Mesothelial cell of epicardium (in vitro differentiated cells): Measurements from ENCODE around the gene SPATA33. TPM values are rescaled to one million over a fixed set of nuclear protein-coding genes. Genes with fewer than 3 reads are reported as not detected.

Experiments used
- DNase-seq, 2 experiments: peaks; one replicate each; pipeline ENCODE4 v3.0.0; 2021; ENCODE audit warnings: low spot score in 2 of 2; ENCODE audit not compliant: unreplicated experiment in 2 of 2
- H3K27ac Mint-ChIP-seq: 2 replicates; pipeline ENCODE4 v1.8.0; 2021; ENCODE audit warnings: mixed read lengths
- H3K27me3 Mint-ChIP-seq: 2 replicates; pipeline ENCODE4 v1.8.0; 2021; ENCODE audit warnings: low read depth, mixed read lengths
- H3K36me3 Mint-ChIP-seq: 2 replicates; pipeline ENCODE4 v1.8.0; 2021; ENCODE audit warnings: mixed read lengths
- H3K4me1 Mint-ChIP-seq: 2 replicates; pipeline ENCODE4 v1.8.0; 2021; ENCODE audit warnings: mixed read lengths
- H3K4me3 Mint-ChIP-seq: 2 replicates; pipeline ENCODE4 v1.8.0; 2021; ENCODE audit warnings: mild to moderate bottlenecking, moderate library complexity, mixed read lengths
- H3K9me3 Mint-ChIP-seq: 2 replicates; pipeline ENCODE4 v1.8.0; 2021; ENCODE audit warnings: mixed read lengths
- total RNA-seq: library from RNA; stranded (reverse); gene quantifications from 3 replicates; pipeline ENCODE4 v1.2.1, GENCODE V29; 2021
- TF ChIP-seq, protein P1 (sequence below): fragments of 200-600 bp; sonication (generic); IDR thresholded peaks from one replicate; pipeline ENCODE4 v1.5.0; 2021; ENCODE audit warnings: antibody characterized with exemption; ENCODE audit not compliant: unreplicated experiment

Gene SPATA33
- total RNA-seq, 1 donor from 2014 or later = 14.4 TPM

DNA sequence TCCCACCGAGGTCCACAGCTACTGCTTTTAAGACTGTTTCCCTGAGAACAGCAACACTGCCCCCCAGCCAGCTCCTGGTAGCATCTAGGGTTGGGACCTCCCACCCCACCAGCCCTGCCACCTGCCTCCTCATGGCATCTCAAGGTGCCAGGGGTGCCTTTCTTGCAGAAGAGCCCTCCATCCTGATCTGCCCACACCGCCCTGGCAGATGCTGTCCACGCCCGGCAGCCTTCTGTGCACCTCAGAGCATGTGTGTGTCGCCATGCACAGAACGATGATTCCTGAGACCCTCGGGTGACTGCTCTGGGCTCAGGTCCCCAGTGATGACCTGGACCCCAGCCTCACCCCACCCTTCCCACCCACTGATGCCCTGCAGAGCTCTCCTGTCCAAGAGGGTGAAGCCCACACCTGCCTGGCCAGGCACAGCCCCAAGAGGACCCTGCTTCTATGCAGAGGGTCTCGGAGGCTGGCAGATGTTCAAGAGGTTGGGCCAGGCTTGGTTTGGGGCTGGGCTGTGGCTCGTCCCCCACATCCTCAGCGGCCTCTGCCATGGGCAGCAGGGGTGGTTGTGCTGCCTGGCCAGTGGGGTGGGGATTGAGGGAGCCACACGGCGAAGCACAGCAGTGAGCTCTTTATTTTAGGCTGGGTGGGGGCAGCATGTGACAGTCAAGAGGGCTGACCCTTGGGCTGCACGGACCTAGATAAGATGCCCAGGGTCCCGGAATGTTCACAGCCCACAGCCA is 49.1 kb downstream of the SPATA33 start:
- H3K4me3 Mint-ChIP-seq = no peak overlapping the region
- H3K9me3 Mint-ChIP-seq = no peaks in the 10 kb centered on the region
- TF ChIP-seq, protein P1, sequence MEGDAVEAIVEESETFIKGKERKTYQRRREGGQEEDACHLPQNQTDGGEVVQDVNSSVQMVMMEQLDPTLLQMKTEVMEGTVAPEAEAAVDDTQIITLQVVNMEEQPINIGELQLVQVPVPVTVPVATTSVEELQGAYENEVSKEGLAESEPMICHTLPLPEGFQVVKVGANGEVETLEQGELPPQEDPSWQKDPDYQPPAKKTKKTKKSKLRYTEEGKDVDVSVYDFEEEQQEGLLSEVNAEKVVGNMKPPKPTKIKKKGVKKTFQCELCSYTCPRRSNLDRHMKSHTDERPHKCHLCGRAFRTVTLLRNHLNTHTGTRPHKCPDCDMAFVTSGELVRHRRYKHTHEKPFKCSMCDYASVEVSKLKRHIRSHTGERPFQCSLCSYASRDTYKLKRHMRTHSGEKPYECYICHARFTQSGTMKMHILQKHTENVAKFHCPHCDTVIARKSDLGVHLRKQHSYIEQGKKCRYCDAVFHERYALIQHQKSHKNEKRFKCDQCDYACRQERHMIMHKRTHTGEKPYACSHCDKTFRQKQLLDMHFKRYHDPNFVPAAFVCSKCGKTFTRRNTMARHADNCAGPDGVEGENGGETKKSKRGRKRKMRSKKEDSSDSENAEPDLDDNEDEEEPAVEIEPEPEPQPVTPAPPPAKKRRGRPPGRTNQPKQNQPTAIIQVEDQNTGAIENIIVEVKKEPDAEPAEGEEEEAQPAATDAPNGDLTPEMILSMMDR = no peak
- no peaks in the 10 kb centered on the region for H3K4me1 Mint-ChIP-seq
- no peaks in the 10 kb centered on the region for H3K36me3 Mint-ChIP-seq
- DNase-seq = no peak
- peaks cover 16% of the 10 kb centered on the region for H3K27me3 Mint-ChIP-seq
- no peak overlapping the region for H3K27ac Mint-ChIP-seq

DNA sequence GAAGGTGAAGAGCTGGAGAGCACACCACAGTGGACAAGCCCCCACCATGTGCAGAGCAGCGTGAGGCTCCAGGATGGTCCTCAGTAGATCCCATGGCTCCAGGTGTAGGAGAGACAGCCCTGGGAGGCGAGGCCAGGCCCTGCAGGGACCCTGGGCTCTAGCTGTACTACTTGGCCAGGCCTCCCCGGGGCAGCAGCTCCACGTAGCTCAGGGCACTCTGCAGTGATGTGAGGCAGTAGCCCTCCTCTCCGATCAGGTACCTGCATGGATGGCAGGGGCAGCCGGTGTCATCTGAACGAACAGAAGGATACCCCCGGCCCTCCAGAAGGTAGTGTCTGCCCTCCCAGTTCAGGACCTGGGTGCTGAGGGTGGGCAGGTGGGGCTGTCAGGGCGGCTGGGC is 50.1 kb downstream of the SPATA33 start:
- Mint-ChIP-seq H3K36me3 (no peaks in the 10 kb centered on the region), H3K9me3 (no peaks in the 10 kb centered on the region), H3K27me3 (peaks cover 10% of the 10 kb centered on the region), H3K4me3 (no peak overlapping the region), H3K27ac (no peak overlapping the region), H3K4me1 (no peaks in the 10 kb centered on the region)
- TF ChIP-seq, protein P1 = no peak
- no peak for DNase-seq

DNA sequence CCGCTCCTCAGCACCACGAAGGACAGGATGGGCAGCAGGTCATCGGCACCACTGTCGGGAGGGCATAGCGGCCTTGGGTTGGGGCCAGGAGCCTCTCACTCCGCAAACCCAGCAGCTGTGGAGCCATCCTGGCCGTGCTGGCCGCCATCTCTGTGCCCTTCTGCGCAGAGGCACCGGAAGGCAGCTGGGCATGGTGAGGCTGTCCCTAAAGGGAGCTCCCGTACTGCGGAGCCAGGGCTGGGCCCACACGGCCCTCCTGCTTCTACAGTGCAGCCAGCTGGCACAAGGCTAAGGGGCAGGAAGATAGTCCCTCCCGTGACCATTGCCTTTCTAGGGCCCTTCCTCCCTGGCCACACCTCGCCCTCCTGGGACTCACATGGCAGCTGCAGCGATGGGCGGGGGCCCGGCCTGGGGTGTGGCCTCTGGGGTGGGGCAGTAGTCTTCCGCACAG is 50.9 kb downstream of the SPATA33 start:
- TF ChIP-seq, protein P1 = no peak
- H3K27ac Mint-ChIP-seq = no peak overlapping the region
- H3K36me3 Mint-ChIP-seq = no peaks in the 10 kb centered on the region
- H3K27me3 Mint-ChIP-seq = peaks cover 8% of the 10 kb centered on the region
- H3K4me1 Mint-ChIP-seq = no peaks in the 10 kb centered on the region
- H3K9me3 Mint-ChIP-seq = no peaks in the 10 kb centered on the region
- DNase-seq = no peak
- H3K4me3 Mint-ChIP-seq = no peak overlapping the region

DNA sequence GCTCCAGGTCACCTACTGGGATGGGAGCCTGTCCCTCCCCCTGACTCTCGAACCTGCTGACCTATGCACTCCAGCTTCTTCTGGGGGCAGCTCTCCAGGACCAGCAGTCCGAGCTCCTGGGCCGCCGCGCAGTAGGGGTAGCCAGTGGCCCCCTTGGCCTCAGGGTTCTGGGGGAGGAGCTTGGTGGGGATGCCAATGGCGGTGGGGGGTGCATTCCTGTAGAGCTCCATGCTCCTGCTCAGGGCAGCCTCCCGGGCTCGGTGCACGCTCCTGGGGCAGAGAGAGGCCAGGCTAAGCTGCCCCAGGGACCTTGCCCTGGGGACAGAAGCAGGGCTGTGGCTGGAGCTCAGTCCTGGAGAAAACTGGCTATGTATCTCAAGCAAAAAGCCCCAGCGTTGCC is 51.5 kb downstream of the SPATA33 start:
- Mint-ChIP-seq H3K4me3 (no peak overlapping the region), H3K9me3 (no peaks in the 10 kb centered on the region), H3K4me1 (no peaks in the 10 kb centered on the region), H3K27me3 (peaks cover 7% of the 10 kb centered on the region), H3K36me3 (no peaks in the 10 kb centered on the region), H3K27ac (no peak overlapping the region)
- TF ChIP-seq, protein P1 = no peak
- DNase-seq = no peak

DNA sequence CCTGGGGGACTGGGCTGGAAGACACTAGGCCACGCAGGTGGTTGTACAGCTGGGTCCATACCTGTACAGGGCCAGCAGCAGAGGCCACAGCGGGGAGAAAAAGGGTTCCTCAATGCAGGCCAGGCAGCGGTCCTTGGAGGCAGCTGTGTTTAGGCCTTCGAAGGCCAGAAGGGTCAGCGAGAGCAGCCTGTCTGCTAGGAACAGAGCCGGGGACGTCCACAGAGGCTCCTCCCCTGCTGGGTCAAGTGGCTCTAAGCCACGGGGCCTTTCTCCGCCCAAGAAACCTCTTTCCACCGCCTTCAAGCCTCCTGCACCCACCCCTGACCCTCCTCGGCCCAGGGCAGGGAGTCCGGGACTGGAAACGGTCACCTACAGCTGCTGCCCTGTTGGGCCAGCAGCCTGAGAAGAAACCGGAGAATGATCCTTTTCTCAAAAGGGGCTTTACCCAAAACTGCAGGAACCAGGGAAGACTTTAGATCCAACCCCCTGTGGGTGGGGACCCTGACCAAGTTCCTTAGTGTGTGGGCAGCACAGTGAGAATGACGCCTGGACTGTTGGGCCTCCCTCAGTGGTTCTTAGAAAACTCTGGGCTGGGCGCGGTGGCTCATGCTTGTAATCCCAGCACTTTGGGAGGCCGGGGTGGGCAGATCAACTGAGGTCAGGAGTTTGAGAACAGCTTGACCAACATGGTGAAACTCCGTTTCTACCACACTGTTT is 52.2 kb downstream of the SPATA33 start:
- H3K4me3 Mint-ChIP-seq = peak overlapping the region; percentile 38
- no peak overlapping the region for H3K27ac Mint-ChIP-seq

More for the DNA sequence above, 52.2 kb downstream of the SPATA33 start:
- H3K36me3 Mint-ChIP-seq = peaks cover 6% of the 10 kb centered on the region
- TF ChIP-seq, protein P1 = no peak
- H3K9me3 Mint-ChIP-seq = peaks cover 2% of the 10 kb centered on the region
- DNase-seq = no peak
- peaks cover 5% of the 10 kb centered on the region for H3K27me3 Mint-ChIP-seq
- no peaks in the 10 kb centered on the region for H3K4me1 Mint-ChIP-seq
